Esophagus squamous epithelium (tissue), 5 donors: Measurements from ENCODE around the gene AP3B1. TPM values are rescaled to one million over a fixed set of nuclear protein-coding genes. Genes with fewer than 3 reads are reported as not detected.

Experiments used
- DNase-seq: peaks from one replicate; lab custom pipeline; 2025; lab: John Stamatoyannopoulos, UW
- H3K27ac ChIP-seq, 4 donors: fragments of 200-600 bp; sonication (generic); one replicate each; pipeline ENCODE4 v1.5.1; 2016 to 2019; ENCODE audit warnings: mild to moderate bottlenecking in 1 of 4
- H3K27me3 ChIP-seq, 4 donors: fragments of 200-600 bp; sonication (generic); 1 replicate in 3 of 4; 2 replicates in 1 of 4; pipeline versions ENCODE4 v1.5.1 to v1.6.0; 2017 to 2021; ENCODE audit warnings: antibody characterized with exemption in 1 of 4
- H3K36me3 ChIP-seq, 3 donors: fragments of 200-600 bp; sonication (generic); one replicate each; pipeline ENCODE4 v1.5.1; 2016 to 2019
- H3K4me1 ChIP-seq, 3 donors: fragments of 200-600 bp; sonication (generic); one replicate each; pipeline ENCODE4 v1.5.1; 2017 to 2019
- H3K4me3 ChIP-seq, 4 donors: fragments of 200-600 bp; sonication (generic); 1 replicate in 3 of 4; 2 replicates in 1 of 4; pipeline ENCODE4 v1.5.1; 2016 to 2019; ENCODE audit warnings: mild to moderate bottlenecking in 2 of 4, moderate library complexity in 1 of 4
- H3K9me3 ChIP-seq, 3 donors: fragments of 200-600 bp; sonication (generic); one replicate each; pipeline ENCODE4 v1.5.1; 2016 to 2019
- CTCF ChIP-seq, 6 experiments: fragments of 450-650 bp in 4 of 6; fragments of 200-600 bp in 2 of 6; sonication (generic) in 2 of 6; IDR thresholded peaks; one replicate each; pipeline ENCODE4 v1.5.1; 2016 to 2019; ENCODE audit warnings: antibody characterized with exemption in 6 of 6, mild to moderate bottlenecking in 4 of 6, moderate library complexity in 4 of 6
- POLR2A ChIP-seq, 4 donors: fragments of 450-650 bp; IDR thresholded peaks; one replicate each; pipeline ENCODE4 v1.6.1; 2017; ENCODE audit warnings: antibody characterized with exemption in 4 of 4, mild to moderate bottlenecking in 4 of 4, moderate library complexity in 3 of 4
- WGBS, 2 donors: methylation state at CpG; one replicate each; pipeline ENCODE4 v1.1.5; 2018; 5-methylcytosine and 5-hydroxymethylcytosine counted together
- intact Hi-C: fragments of 100-400 bp; cut with DNase I; formaldehyde crosslinking; loops from one replicate; pipeline ENCODE4 v1.15.0; 2022
- total RNA-seq, 4 donors: library from RNA; depleted of rRNA; stranded (reverse); fragments of >200 nt; gene quantifications; one replicate each; pipeline ENCODE4 v1.1.0, GENCODE V29; 2016
- donor health status: DM: yes; HTN: yes; CAD: no.

The AP3B1 gene
- total RNA-seq, 4 donors from 2014 or later, result 30.7 to 48.5 (median 41.9) TPM

GRCh38 chr5:78215972-78216371, 78.5 kb downstream of the AP3B1 start:
- TF ChIP-seq POLR2A (IDR thresholded peaks at IDR 0.05), result no peak
- no peak for TF ChIP-seq CTCF (IDR thresholded peaks at IDR 0.05)
- intact Hi-C loops, result no loop called here
- 93 to 95% methylated on average over 4 of the region's 4 CpGs for WGBS, 2 donors

GRCh38 chr5:78215565-78215964, 78.9 kb downstream of the AP3B1 start:
- no peak for DNase-seq
- H3K27me3 ChIP-seq, result no peaks in the 10 kb centered on the region
- H3K36me3 ChIP-seq, result peaks cover 0 to 33% (median 0%) of the 10 kb centered on the region in 3 donors
- no peak overlapping the region for H3K27ac ChIP-seq
- intact Hi-C loops, result no loop called here
- 78 to 81% methylated on average over 1 of the region's 1 CpG for whole genome bisulfite sequencing, 2 donors
- no peak for TF ChIP-seq POLR2A (IDR thresholded peaks at IDR 0.05)
- TF ChIP-seq CTCF (IDR thresholded peaks at IDR 0.05), result no peak
- peaks cover 0 to 1% (median 0%) of the 10 kb centered on the region in 3 donors for H3K9me3 ChIP-seq
- no peak overlapping the region for H3K4me3 ChIP-seq
- H3K4me1 ChIP-seq, result no peaks in the 10 kb centered on the region

More at GRCh38 chr5:78215972-78216371, 78.5 kb downstream of the AP3B1 start:
- no peaks in the 10 kb centered on the region for H3K4me1 ChIP-seq
- H3K27ac ChIP-seq, result no peak overlapping the region
- H3K27me3 ChIP-seq, result no peaks in the 10 kb centered on the region
- H3K9me3 ChIP-seq, result peaks cover 0 to 5% (median 0%) of the 10 kb centered on the region in 3 donors
- no peak overlapping the region for H3K4me3 ChIP-seq
- DNase-seq, result no peak
- peaks cover 0 to 37% (median 0%) of the 10 kb centered on the region in 3 donors for H3K36me3 ChIP-seq

- Histone ChIP-seq H3K9me3 (no peaks in the 10 kb centered on the region), H3K27me3 (no peaks in the 10 kb centered on the region), H3K4me3 (no peak overlapping the region), H3K36me3 (peaks cover 0 to 25% (median 0%) of the 10 kb centered on the region in 3 donors), H3K27ac (no peak overlapping the region), H3K4me1 (no peaks in the 10 kb centered on the region)
- 79 to 91% methylated on average over 3 of the region's 3 CpGs for WGBS, 2 donors
- intact Hi-C loops, result no loop called here
- TF ChIP-seq POLR2A (IDR thresholded peaks at IDR 0.05) (no peak), CTCF (IDR thresholded peaks at IDR 0.05) (no peak)
- DNase-seq, result no peak
Observed at GRCh38 chr5:78213799-78214198, 80.7 kb downstream of the AP3B1 start.

- Histone ChIP-seq H3K36me3 (peaks cover 0 to 37% (median 0%) of the 10 kb centered on the region in 3 donors), H3K4me1 (no peaks in the 10 kb centered on the region), H3K4me3 (no peak overlapping the region), H3K9me3 (no peaks in the 10 kb centered on the region), H3K27ac (no peak overlapping the region), H3K27me3 (no peaks in the 10 kb centered on the region)
- intact Hi-C loops, result no loop called here
- TF ChIP-seq POLR2A (IDR thresholded peaks at IDR 0.05), result no peak
- WGBS, 2 donors, result 81 to 88% methylated on average over 4 of the region's 4 CpGs
- DNase-seq, result no peak
Observed at GRCh38 chr5:78211052-78211451, 83.4 kb downstream of the AP3B1 start.

- intact Hi-C loops, result no loop called here
- H3K27me3 ChIP-seq, result no peaks in the 10 kb centered on the region
- DNase-seq, result no peak
- no peak for TF ChIP-seq POLR2A (IDR thresholded peaks at IDR 0.05)
- TF ChIP-seq CTCF (IDR thresholded peaks at IDR 0.05), result no peak
- no peaks in the 10 kb centered on the region for H3K4me1 ChIP-seq
- H3K9me3 ChIP-seq, result no peaks in the 10 kb centered on the region
- 88 to 89% methylated on average over 2 of the region's 2 CpGs for WGBS, 2 donors
- H3K36me3 ChIP-seq, result peaks cover 0 to 44% (median 0%) of the 10 kb centered on the region in 3 donors
- H3K27ac ChIP-seq, result no peak overlapping the region
- no peak overlapping the region for H3K4me3 ChIP-seq
Observed at GRCh38 chr5:78204241-78204640, 90.3 kb downstream of the AP3B1 start.

- WGBS, 2 donors, result 93 to 96% methylated on average over 2 of the region's 2 CpGs
- H3K27ac ChIP-seq, result no peak overlapping the region
- intact Hi-C loops, result no loop called here
Observed at GRCh38 chr5:78203815-78204214, 90.7 kb downstream of the AP3B1 start.

More at GRCh38 chr5:78203815-78204214, 90.7 kb downstream of the AP3B1 start:
- TF ChIP-seq POLR2A (IDR thresholded peaks at IDR 0.05) (no peak), CTCF (IDR thresholded peaks at IDR 0.05) (no peak)
- H3K27me3 ChIP-seq, result no peaks in the 10 kb centered on the region
- H3K4me1 ChIP-seq, result no peaks in the 10 kb centered on the region
- no peak for DNase-seq
- H3K9me3 ChIP-seq, result no peaks in the 10 kb centered on the region
- H3K4me3 ChIP-seq, result no peak overlapping the region
- peaks cover 0 to 44% (median 0%) of the 10 kb centered on the region in 3 donors for H3K36me3 ChIP-seq
